ENCODE data around the gene JAML. TPM values are rescaled to one million over a fixed set of nuclear protein-coding genes. Genes with fewer than 3 reads are reported as not detected.

The JAML gene
- total RNA-seq, 1 experiment from 2014 or later, result 0.30 TPM

- no peak for TF ChIP-seq ZBTB33 (IDR thresholded peaks at IDR 0.05; ENCODE audit: extremely low read depth, insufficient replicate concordance, low read length)
- TF ChIP-seq CBX3 (IDR thresholded peaks at IDR 0.05; ENCODE audit: low read depth), result no peak
These were observed 79.3 kb downstream of the JAML start (continued) for GRCh38 chr11:118145285-118146227.

- Histone ChIP-seq H3K27ac (ENCODE audit: low read depth, low read length) (no peak overlapping the region), H3K4me2 (ENCODE audit: low read length) (peak overlapping the region; percentile 89), H3K4me3 (replicated peaks in 1 of 2; ENCODE audit: low read depth in 1 of 2, low read length in 2 of 2) (no peak overlapping the region), H3K9ac (ENCODE audit: low read length) (no peak overlapping the region), H2AFZ (ENCODE audit: low read depth, low read length, poor library complexity, severe bottlenecking) (no peak overlapping the region), H4K20me1 (ENCODE audit: insufficient read depth) (no peaks in the 10 kb centered on the region), H3K36me3 (ENCODE audit: control insufficient read depth in 1 of 2, insufficient read depth in 2 of 2, low read length in 2 of 2) (no peaks in the 10 kb centered on the region), H3K9me3 (ENCODE audit: control insufficient read depth in 1 of 2, insufficient read depth in 1 of 2, low read depth in 1 of 2, low read length in 2 of 2) (no peaks in the 10 kb centered on the region), H3K27me3 (ENCODE audit: insufficient read depth, low read length) (no peaks in the 10 kb centered on the region), H3K4me1 (ENCODE audit: control insufficient read depth in 1 of 2, insufficient read depth in 2 of 2, low read length in 2 of 2) (peaks cover 0 to 10% of the 10 kb centered on the region in 2 experiments; a peak in 2 of 4 replicates), H3K79me2 (ENCODE audit: insufficient read depth, low read length) (no peaks in the 10 kb centered on the region), H3K9me2 (ENCODE audit: insufficient read depth) (no peaks in the 10 kb centered on the region)
- RAD21 ChIA-PET (ENCODE audit: low non-redundant PET in 1 of 2, low total read pairs in 2 of 2, uncharacterized antibody in 2 of 2, unreplicated experiment in 2 of 2), result no interaction called here
- CTCF ChIA-PET, result interaction anchor here (1.2 to 2.9 kb wide), 2 partner anchors 12 to 27 kb away, joined by 3 to 13 read pairs; no protein-coding TSS in a partner anchor
- BruUV-seq (replicated peaks), result no TSS peak
- no peak for ATAC-seq
- POLR2A ChIA-PET, result no interaction called here
- intact Hi-C loops (cut with micrococcal nuclease), result loop anchor here (1.0 to 5.0 kb wide), 5 partner anchors 27 to 468 kb away; no protein-coding TSS in a partner anchor
- DNase-seq (ENCODE audit: low read depth, low spot score), result no peak
- TF ChIP-seq CTCF (IDR thresholded peaks at IDR 0.05 in 2 of 3, conservative IDR thresholded peaks at IDR 0.05 in 1 of 3; ENCODE audit: borderline replicate concordance in 1 of 3, insufficient read depth in 1 of 3, low read depth in 2 of 3, low read length in 2 of 3) (no peak), ELF1 (IDR thresholded peaks at IDR 0.05; ENCODE audit: borderline replicate concordance, low read depth) (no peak), TCF7L2 (IDR thresholded peaks at IDR 0.05; ENCODE audit: borderline replicate concordance, extremely low read depth, insufficient read depth, insufficient read length) (no peak), MAX (IDR thresholded peaks at IDR 0.05) (no peak), ATF3 (IDR thresholded peaks at IDR 0.05) (no peak), ZBTB33 (IDR thresholded peaks at IDR 0.05; ENCODE audit: extremely low read depth, insufficient replicate concordance, low read length) (no peak)
These were observed 80.2 kb downstream of the JAML start for GRCh38 chr11:118144301-118145268.
